Stimulated activated naive CD8-positive, alpha-beta T cell treated with anti-CD3 and anti-CD28 coated beads, Interleukin-15, Interleukin-2, amounts not matched to agents 100 ng/mL and 50 ng/mL, for 24 hours (primary cell): Measurements from ENCODE around the gene PTGR2.

Experiments
- H3K27ac Mint-ChIP-seq: one replicate; pipeline ENCODE4 v1.8.0; 2021; ENCODE audit warnings: mild to moderate bottlenecking, mixed read lengths
- H3K27me3 Mint-ChIP-seq: one replicate; pipeline ENCODE4 v1.8.0; 2021; ENCODE audit warnings: mixed read lengths
- H3K36me3 Mint-ChIP-seq: one replicate; pipeline ENCODE4 v1.8.0; 2021; ENCODE audit warnings: low read depth, mixed read lengths
- H3K4me1 Mint-ChIP-seq: one replicate; pipeline ENCODE4 v1.8.0; 2021; ENCODE audit warnings: low read depth, mixed read lengths
- H3K4me3 Mint-ChIP-seq: one replicate; pipeline ENCODE4 v1.8.0; 2021; ENCODE audit warnings: mild to moderate bottlenecking, mixed read lengths
- H3K9me3 Mint-ChIP-seq: one replicate; pipeline ENCODE4 v1.8.0; 2021; ENCODE audit warnings: mixed read lengths

The PTGR2 gene

GRCh38 chr14:73851567-73852382 is at the start of gene PTGR2:
PTGR2 (plus strand) TSS chr14:73851831; CDS start chr14:73858863, 7,032 bp downstream.
- H3K4me1 Mint-ChIP-seq, result peaks cover 24% of the 10 kb centered on the region
- no peaks in the 10 kb centered on the region for H3K36me3 Mint-ChIP-seq
- no peaks in the 10 kb centered on the region for H3K9me3 Mint-ChIP-seq
- peak within 1 kb of the TSS; percentile 99 for H3K27ac Mint-ChIP-seq
- H3K27me3 Mint-ChIP-seq, result no peaks in the 10 kb centered on the region
- peak within 1 kb of the TSS; percentile 91 for H3K4me3 Mint-ChIP-seq

- no peaks in the 10 kb centered on the region for H3K4me1 Mint-ChIP-seq
- H3K9me3 Mint-ChIP-seq, result no peaks in the 10 kb centered on the region
- H3K4me3 Mint-ChIP-seq, result no peak overlapping the region
- no peak overlapping the region for H3K27ac Mint-ChIP-seq
- H3K36me3 Mint-ChIP-seq, result no peaks in the 10 kb centered on the region
- H3K27me3 Mint-ChIP-seq, result no peaks in the 10 kb centered on the region
These were observed 49.0 kb upstream of the PTGR2 start for GRCh38 chr14:73802431-73803188.

- no peaks in the 10 kb centered on the region for H3K36me3 Mint-ChIP-seq
- no peak overlapping the region for H3K4me3 Mint-ChIP-seq
- H3K27me3 Mint-ChIP-seq, result no peaks in the 10 kb centered on the region
These were observed 47.0 kb upstream of the PTGR2 start for GRCh38 chr14:73804636-73805035.

GRCh38 chr14:73807457-73807856 is 44.2 kb upstream of the PTGR2 start:
- H3K27me3 Mint-ChIP-seq, result no peaks in the 10 kb centered on the region

More at GRCh38 chr14:73804636-73805035, 47.0 kb upstream of the PTGR2 start:
- Mint-ChIP-seq H3K9me3 (no peaks in the 10 kb centered on the region), H3K27ac (no peak overlapping the region), H3K4me1 (peaks cover 1% of the 10 kb centered on the region)

GRCh38 chr14:73809391-73809790 is 42.2 kb upstream of the PTGR2 start:
- H3K27me3 Mint-ChIP-seq, result no peaks in the 10 kb centered on the region
- no peak overlapping the region for H3K4me3 Mint-ChIP-seq
- H3K36me3 Mint-ChIP-seq, result no peaks in the 10 kb centered on the region
- peaks cover 24% of the 10 kb centered on the region for H3K4me1 Mint-ChIP-seq
- H3K9me3 Mint-ChIP-seq, result no peaks in the 10 kb centered on the region
- no peak overlapping the region for H3K27ac Mint-ChIP-seq

More at GRCh38 chr14:73807457-73807856, 44.2 kb upstream of the PTGR2 start:
- peak overlapping the region; percentile 24 for H3K27ac Mint-ChIP-seq
- no peaks in the 10 kb centered on the region for H3K9me3 Mint-ChIP-seq
- H3K4me3 Mint-ChIP-seq, result no peak overlapping the region
- H3K4me1 Mint-ChIP-seq, result peaks cover 18% of the 10 kb centered on the region
- H3K36me3 Mint-ChIP-seq, result no peaks in the 10 kb centered on the region

- H3K4me3 Mint-ChIP-seq, result peak overlapping the region; percentile 44
These were observed 41.0 kb upstream of the PTGR2 start for GRCh38 chr14:73810478-73811163.

GRCh38 chr14:73811164-73811503 is 40.5 kb upstream of the PTGR2 start:
- Mint-ChIP-seq H3K4me1 (peaks cover 25% of the 10 kb centered on the region), H3K27me3 (no peaks in the 10 kb centered on the region), H3K4me3 (peak overlapping the region; percentile 44), H3K27ac (peak overlapping the region; percentile 73), H3K9me3 (no peaks in the 10 kb centered on the region), H3K36me3 (no peaks in the 10 kb centered on the region)

More at GRCh38 chr14:73810478-73811163, 41.0 kb upstream of the PTGR2 start:
- Mint-ChIP-seq H3K27me3 (no peaks in the 10 kb centered on the region), H3K36me3 (no peaks in the 10 kb centered on the region), H3K27ac (peak overlapping the region; percentile 73), H3K9me3 (no peaks in the 10 kb centered on the region), H3K4me1 (peaks cover 25% of the 10 kb centered on the region)

GRCh38 chr14:73814153-73814552 is 37.5 kb upstream of the PTGR2 start:
- Mint-ChIP-seq H3K36me3 (no peaks in the 10 kb centered on the region), H3K9me3 (no peaks in the 10 kb centered on the region), H3K27me3 (no peaks in the 10 kb centered on the region), H3K4me1 (peaks cover 28% of the 10 kb centered on the region), H3K4me3 (no peak overlapping the region), H3K27ac (peak overlapping the region; percentile 61)

GRCh38 chr14:73815849-73816248 is 35.8 kb upstream of the PTGR2 start:
- no peak overlapping the region for H3K4me3 Mint-ChIP-seq
- H3K27me3 Mint-ChIP-seq, result no peaks in the 10 kb centered on the region
- no peak overlapping the region for H3K27ac Mint-ChIP-seq
- peaks cover 18% of the 10 kb centered on the region for H3K4me1 Mint-ChIP-seq
- no peaks in the 10 kb centered on the region for H3K36me3 Mint-ChIP-seq
- H3K9me3 Mint-ChIP-seq, result no peaks in the 10 kb centered on the region

GRCh38 chr14:73816393-73816816 is 35.2 kb upstream of the PTGR2 start:
- H3K9me3 Mint-ChIP-seq, result no peaks in the 10 kb centered on the region
- H3K27me3 Mint-ChIP-seq, result no peaks in the 10 kb centered on the region
- H3K27ac Mint-ChIP-seq, result no peak overlapping the region
- no peak overlapping the region for H3K4me3 Mint-ChIP-seq
- no peaks in the 10 kb centered on the region for H3K36me3 Mint-ChIP-seq
- peaks cover 12% of the 10 kb centered on the region for H3K4me1 Mint-ChIP-seq

- no peaks in the 10 kb centered on the region for H3K9me3 Mint-ChIP-seq
- peaks cover 11% of the 10 kb centered on the region for H3K4me1 Mint-ChIP-seq
- H3K27ac Mint-ChIP-seq, result no peak overlapping the region
- no peaks in the 10 kb centered on the region for H3K27me3 Mint-ChIP-seq
- no peaks in the 10 kb centered on the region for H3K36me3 Mint-ChIP-seq
- no peak overlapping the region for H3K4me3 Mint-ChIP-seq
These were observed 34.5 kb upstream of the PTGR2 start for GRCh38 chr14:73817020-73817655.

GRCh38 chr14:73818821-73819220 is 32.8 kb upstream of the PTGR2 start:
- Mint-ChIP-seq H3K9me3 (no peaks in the 10 kb centered on the region), H3K27ac (no peak overlapping the region), H3K27me3 (no peaks in the 10 kb centered on the region), H3K4me1 (peaks cover 15% of the 10 kb centered on the region), H3K4me3 (no peak overlapping the region), H3K36me3 (no peaks in the 10 kb centered on the region)

- Mint-ChIP-seq H3K27ac (no peak overlapping the region), H3K4me1 (peaks cover 7% of the 10 kb centered on the region), H3K36me3 (no peaks in the 10 kb centered on the region), H3K9me3 (no peaks in the 10 kb centered on the region), H3K4me3 (no peak overlapping the region), H3K27me3 (no peaks in the 10 kb centered on the region)
These were observed 31.0 kb upstream of the PTGR2 start for GRCh38 chr14:73820631-73821030.

GRCh38 chr14:73823339-73823885 is 28.2 kb upstream of the PTGR2 start:
- Mint-ChIP-seq H3K4me3 (no peak overlapping the region), H3K4me1 (peaks cover 4% of the 10 kb centered on the region), H3K9me3 (no peaks in the 10 kb centered on the region), H3K36me3 (no peaks in the 10 kb centered on the region), H3K27ac (no peak overlapping the region), H3K27me3 (no peaks in the 10 kb centered on the region)
